ENCODE data around the gene ADAM21.
"Not testable (repeated sequence)": the region's sequence is repeated elsewhere in the genome, so short reads cannot be mapped to it uniquely, and the experiment has no call there.

Gene ADAM21

GRCh38 chr14:70451874-70452273 lies at the start of gene ADAM21:
Gene ADAM21, plus strand, starts transcription at chr14:70452174. Its CDS starts 5,326 bp downstream, at chr14:70457500.
- DNase-seq: no peak

DNA sequence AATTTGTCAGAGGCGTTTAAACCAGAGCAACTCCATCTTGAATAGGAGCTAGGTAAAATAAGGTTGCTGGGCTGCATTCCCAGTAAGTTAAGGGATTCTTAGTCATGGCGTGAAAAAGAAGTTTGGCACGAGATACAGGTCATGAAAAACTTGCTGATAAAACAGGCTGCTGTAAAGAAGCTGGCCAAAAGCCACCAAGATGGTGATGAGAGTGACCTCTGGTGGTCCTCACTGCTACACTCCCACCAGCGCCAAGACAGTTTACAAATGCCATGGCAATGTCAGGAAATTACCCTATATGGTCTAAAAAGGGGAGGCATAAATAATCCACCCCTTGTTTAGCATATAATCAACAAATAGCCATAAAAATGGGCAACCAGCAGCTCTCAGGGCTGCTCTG lies 48.6 kb upstream of the ADAM21 start:
- not testable (repeated sequence) for DNase-seq

GRCh38 chr14:70406216-70406615 lies 45.8 kb upstream of the ADAM21 start:
- DNase-seq: not testable (repeated sequence)

DNA sequence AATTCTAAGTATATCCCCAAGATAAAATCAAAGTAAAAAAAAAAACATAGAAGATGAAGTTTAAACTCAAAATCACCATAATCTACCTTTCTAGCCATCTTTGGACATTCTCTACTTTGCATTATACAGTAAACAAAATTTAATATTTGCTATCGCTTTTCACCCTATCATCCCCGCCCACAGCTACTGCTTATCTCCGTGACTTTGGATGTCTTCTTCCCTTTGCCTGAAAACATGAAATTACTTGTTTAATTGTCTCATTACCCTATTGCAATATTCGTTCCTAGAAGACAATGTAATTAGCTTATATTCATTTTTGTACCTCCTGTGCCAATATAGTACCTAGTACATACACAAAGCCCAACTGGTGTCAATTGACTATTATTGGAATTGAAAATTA lies 44.4 kb upstream of the ADAM21 start:
- no peak for DNase-seq

DNA sequence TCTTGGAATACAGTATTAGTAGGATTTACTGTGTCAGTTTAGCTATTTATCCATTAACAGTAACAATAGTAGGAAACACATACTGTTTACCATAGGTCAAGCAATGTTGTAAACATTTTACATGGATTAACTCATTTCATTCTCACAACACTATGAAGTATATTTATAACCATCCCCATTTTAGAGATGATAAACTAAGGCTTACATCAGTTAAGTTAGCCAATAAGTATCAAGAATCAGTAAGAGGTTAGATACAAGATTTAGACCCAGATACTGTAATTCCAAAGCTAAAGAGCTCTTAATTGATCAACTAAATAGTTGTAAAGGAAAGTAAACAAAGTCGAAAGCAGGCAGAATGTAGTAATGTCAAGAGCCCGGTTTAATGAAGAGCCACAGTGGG lies 36.2 kb upstream of the ADAM21 start:
- peak in 1 of 2 experiments; percentile 16 for DNase-seq

DNA sequence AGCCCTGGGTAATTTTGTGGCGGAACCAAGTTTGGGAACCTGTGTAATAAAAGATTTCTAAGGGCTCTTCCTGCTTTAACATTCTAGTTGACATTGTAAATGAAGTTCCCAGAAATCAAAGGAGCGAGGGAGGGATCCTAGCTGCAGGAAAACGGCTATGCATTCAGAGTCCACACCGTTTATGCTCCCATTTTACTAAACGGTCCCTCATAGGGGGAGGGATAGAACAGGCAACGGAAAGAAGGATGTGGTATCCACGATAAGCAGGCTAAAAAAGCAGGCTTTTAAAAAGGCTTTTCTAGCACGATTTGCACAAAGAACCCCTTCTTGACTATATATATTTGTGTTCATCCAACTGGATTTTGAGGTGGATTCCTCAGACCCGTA lies 35.6 kb upstream of the ADAM21 start:
- peak in 1 of 2 experiments; percentile 39 for DNase-seq

GRCh38 chr14:70416725-70417349 lies 35.1 kb upstream of the ADAM21 start, which contains the start of gene SYNJ2BP:
Gene SYNJ2BP, minus strand, starts transcription at chr14:70417090. Its CDS starts 127 bp downstream, at chr14:70416963.
- peak; percentile 83 to 94 for DNase-seq

- not testable (repeated sequence) for DNase-seq
Measured at GRCh38 chr14:70419270-70419931, 32.6 kb upstream of the ADAM21 start.

DNA sequence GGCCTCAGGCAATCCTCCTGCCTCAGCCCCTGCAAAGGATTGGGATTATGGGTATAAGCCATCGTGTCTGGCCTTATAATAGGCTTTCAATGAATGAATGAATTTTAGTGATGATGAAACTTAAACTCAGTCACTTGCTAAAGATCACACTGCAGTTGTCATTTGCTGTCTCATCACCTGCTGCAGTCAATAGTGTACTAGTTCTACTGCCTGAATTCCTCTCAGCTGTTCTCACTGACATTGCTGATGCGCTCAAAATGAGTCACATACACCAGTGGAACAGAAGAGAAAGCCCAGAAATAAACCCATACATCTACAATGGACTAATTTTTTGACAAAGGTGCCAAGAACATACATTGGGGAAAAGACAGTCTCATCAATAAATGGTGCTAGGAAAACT lies 29.4 kb upstream of the ADAM21 start:
- no peak for DNase-seq

DNA sequence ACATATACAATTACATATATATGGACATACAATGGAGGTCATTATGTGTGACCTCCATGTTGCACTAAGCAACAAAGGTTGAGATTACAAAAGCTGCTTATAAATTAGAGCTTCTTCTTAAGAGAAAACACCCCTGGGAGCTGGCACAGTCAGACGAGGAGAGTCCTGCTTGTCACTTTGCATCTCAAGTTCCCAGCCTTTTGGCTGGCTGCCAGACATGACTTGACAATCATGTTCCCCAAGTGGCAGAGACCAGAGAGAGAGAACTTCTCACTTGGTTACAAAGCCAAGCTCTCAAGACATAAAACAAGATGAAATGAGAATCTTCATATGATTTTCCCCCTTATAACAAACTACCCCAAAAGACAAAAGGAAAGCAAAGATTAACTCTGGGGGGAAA lies 26.6 kb upstream of the ADAM21 start:
- DNase-seq: no peak

DNA sequence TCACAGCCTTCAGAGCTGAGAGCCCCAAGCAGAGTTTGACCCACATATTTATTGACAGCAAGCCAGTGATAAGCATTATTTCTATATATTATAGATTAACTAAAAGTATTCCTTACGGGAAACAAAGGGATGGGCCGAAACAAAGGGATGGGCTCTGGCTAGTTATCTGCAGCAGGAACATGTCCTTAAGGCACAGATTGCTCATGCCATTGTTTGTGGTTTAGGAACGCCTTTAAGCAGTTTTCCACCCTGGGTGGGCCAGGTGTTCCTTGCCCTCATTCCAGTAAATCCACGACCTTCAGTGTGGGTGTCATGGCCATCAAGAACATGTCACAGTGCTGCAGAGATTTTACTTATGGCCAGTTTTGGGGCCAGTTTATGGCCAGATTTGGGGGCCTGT lies 25.4 kb upstream of the ADAM21 start:
- not testable (repeated sequence) for DNase-seq

GRCh38 chr14:70436867-70437266 lies 15.1 kb upstream of the ADAM21 start:
- no peak for DNase-seq

GRCh38 chr14:70441641-70442040 lies 10.3 kb upstream of the ADAM21 start:
- DNase-seq: no peak

DNA sequence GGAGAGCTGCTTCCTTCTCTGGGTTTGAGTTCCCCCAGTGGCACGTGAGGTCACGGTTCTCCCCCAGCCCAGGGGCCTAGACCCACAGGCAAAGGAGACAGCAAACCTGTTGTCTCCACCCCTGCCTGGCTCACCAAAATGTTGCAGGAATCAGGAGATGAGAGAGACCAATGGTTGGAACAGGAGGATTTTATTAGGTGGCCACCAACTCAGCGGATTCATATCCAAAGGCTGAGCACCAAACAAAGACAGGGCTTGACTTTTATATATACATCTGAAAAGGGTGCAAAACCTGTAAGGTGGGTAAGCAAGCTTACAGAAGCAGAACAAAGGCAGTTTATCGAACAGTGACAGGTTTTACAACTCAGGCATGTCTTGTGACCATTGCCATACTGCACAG lies 9.2 kb upstream of the ADAM21 start:
- no peak for DNase-seq

DNA sequence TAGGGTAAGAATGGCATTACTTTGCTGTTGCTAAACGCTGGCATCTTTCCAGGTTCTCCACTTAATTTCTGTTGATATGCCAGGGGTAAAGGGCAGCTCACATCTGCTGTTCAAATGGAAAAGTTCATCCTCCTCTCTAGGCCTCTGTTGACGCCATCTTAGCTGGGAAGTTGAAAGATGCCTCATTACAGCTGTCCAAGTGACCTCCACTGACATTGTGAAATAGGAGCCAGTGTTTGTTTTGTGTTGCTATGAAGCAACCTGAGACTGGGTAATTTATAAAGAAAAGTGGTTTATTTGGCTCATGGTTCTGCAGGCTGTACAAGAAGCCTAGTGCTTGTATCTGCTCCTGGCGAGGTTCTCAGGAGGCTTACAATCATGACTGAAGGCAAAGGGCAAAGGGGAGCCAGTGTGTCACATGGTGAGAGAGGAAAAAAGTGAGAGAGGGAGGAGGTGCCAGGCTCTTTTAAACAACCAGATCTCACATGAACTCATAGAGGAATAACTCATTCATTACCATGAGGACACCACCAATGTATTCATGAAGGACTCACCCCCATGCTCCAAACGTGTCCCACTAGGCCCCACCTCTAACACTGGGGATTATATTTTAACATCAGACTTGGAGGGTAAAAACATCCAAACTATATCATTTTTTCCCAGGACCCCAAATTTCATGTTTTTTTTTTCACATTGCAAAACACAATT lies 3.2 kb upstream of the ADAM21 start:
- no peak for DNase-seq

DNA sequence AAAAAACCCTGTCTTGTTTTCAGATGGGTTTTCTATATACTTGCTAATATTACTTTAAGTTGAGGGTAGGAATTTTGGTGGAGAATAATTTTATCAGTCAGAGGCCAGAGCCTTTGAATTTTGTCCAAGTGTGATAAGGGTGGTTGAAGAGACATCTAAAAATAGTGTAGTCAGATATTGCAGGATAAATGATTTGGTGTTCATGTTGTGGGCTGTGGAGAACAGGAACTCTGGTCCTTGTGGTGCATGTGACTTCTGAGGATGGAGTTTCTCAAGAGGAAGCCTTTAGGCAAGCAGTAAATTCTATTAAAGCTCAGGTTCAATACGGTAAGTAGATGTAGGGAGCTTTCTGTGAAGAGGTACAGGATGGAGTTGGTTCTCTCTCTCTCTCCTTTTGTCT lies 2.8 kb downstream of the ADAM21 start:
- no peak for DNase-seq

DNA sequence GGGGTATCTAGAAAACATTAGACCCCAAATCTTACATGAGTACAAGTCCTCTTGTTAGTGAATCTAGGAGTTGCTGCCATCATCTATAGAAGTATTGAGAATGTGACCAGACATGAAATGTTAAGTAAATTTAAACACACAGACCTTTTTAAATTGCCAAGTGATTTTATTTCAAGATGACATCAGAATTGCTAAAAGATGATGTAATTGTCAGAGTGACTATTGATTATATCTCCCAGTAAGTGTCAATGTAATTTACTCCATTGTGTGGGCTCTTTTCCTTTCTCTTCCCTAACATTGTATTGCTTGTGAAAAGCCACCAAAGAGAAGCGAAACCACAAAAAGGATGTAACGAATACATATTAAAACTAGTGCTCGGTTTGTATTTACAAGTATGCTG lies 16.8 kb downstream of the ADAM21 start:
- DNase-seq: no peak

- DNase-seq: not testable (repeated sequence)
Measured at GRCh38 chr14:70470863-70471563, 19.0 kb downstream of the ADAM21 start.

DNA sequence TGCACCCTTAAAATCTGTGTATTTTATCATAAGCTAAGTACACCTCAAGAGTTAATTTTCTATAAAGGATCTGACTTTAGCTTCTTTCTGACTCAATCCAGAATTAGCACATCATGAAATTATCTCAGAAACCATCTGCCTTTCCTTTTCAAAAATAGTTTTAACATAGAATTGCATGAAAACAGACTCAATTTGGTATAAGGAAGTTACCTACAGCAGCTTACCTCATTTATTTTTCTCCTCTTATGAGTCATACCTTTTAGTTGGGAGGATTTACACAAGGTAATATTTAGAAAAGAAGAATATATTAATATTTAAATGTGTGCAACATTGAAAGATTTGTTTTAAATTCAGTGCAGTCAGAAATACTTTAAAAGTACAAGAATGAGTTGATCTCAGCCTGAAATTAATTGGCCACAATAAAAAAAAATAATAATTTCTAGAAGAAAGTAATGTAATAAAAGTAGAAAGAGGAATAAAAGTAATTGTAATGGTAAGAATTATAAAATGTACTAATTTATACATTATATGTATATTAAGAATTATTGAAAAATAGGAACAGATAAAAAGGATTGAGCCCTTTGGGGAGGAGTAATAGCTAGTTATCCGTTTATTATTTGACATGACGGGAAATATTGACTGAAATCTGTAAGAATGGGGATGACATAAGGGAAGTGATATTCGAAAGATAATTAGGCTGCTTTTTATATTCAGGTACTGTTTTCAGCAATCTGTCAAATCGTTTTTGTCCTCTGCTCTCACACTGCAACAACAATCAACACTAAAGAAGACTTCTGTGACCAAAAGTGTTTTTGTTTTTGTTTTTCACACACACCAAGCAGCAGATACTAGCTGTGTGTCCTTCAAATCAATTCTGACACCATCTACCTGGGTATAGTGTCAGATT lies 20.5 kb downstream of the ADAM21 start:
- no peak for DNase-seq

- DNase-seq: no peak
Measured at GRCh38 chr14:70473825-70474224, 21.9 kb downstream of the ADAM21 start.

DNA sequence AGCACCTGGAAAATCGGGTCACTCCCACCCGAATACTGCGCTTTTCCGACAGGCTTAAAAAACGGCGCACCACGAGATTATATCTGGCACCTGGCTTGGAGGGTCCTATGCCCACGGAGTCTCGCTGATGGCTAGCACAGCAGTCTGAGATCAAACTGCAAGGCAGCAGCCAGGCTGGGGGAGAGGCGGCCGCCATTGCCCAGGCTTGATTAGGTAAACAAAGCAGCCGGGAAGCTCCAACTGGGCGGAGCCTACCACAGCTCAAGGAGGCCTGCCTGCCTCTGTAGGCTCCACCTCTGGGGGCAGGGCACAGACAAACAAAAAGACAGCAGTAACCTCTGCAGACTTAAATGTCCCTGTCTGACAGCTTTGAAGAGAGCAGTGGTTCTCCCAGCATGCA lies 23.5 kb downstream of the ADAM21 start:
- not testable (repeated sequence) for DNase-seq
